ENCODE results near the gene BRINP1. TPM values are rescaled to one million over a fixed set of nuclear protein-coding genes. Genes with fewer than 3 reads are reported as not detected.

The BRINP1 gene
- total RNA-seq, result 17.0 and 23.3 TPM in 2 replicates

- Histone ChIP-seq H2AFZ (ENCODE audit: low read length) (peak within 1 kb of the TSS; percentile 68), H3K9me3 (ENCODE audit: low read depth, low read length) (no peaks in the 10 kb centered on the region), H3K79me2 (ENCODE audit: insufficient read depth, low read length) (no peaks in the 10 kb centered on the region), H3K4me2 (ENCODE audit: insufficient read depth, low read length) (peak within 1 kb of the TSS; percentile 76), H3K27me3 (ENCODE audit: insufficient read depth, low read length) (peaks cover 16% of the 10 kb centered on the region), H3K27ac (ENCODE audit: low read depth, low read length) (no peak within 1 kb of the TSS), H3K4me1 (ENCODE audit: insufficient read depth, low read length) (no peaks in the 10 kb centered on the region), H4K20me1 (ENCODE audit: insufficient read depth, low read length) (no peaks in the 10 kb centered on the region), H3K36me3 (ENCODE audit: insufficient read depth, low read length) (no peaks in the 10 kb centered on the region), H3K4me3 (ENCODE audit: insufficient read depth, low read length) (peak within 1 kb of the TSS; percentile 71)
- peak; percentile 85 for DNase-seq (ENCODE audit: insufficient read length, low spot score, missing footprints)
- TF ChIP-seq CTCF (IDR thresholded peaks at IDR 0.05; ENCODE audit: extremely low read depth, low read depth, low read length), result no peak
Observed at GRCh38 chr9:119368681-119369581, at the start of gene BRINP1. Gene BRINP1, minus strand, starts transcription at chr9:119369435. Its CDS starts 56,080 bp downstream, at chr9:119313355.

GRCh38 chr9:119418721-119419120 lies 49.5 kb upstream of the BRINP1 start:
- no peaks in the 10 kb centered on the region for H4K20me1 ChIP-seq (ENCODE audit: insufficient read depth, low read length)
- H3K4me3 ChIP-seq (ENCODE audit: insufficient read depth, low read length), result no peak overlapping the region
- no peak for DNase-seq (ENCODE audit: insufficient read length, low spot score, missing footprints)
- no peaks in the 10 kb centered on the region for H3K36me3 ChIP-seq (ENCODE audit: insufficient read depth, low read length)
- no peaks in the 10 kb centered on the region for H3K9me3 ChIP-seq (ENCODE audit: low read depth, low read length)
- H2AFZ ChIP-seq (ENCODE audit: low read length), result no peak overlapping the region
- no peak overlapping the region for H3K27ac ChIP-seq (ENCODE audit: low read depth, low read length)
- H3K79me2 ChIP-seq (ENCODE audit: insufficient read depth, low read length), result no peaks in the 10 kb centered on the region
- TF ChIP-seq CTCF (IDR thresholded peaks at IDR 0.05; ENCODE audit: extremely low read depth, low read depth, low read length), result no peak
- no peaks in the 10 kb centered on the region for H3K4me1 ChIP-seq (ENCODE audit: insufficient read depth, low read length)
- H3K27me3 ChIP-seq (ENCODE audit: insufficient read depth, low read length), result no peaks in the 10 kb centered on the region
- no peak overlapping the region for H3K4me2 ChIP-seq (ENCODE audit: insufficient read depth, low read length)

- DNase-seq (ENCODE audit: insufficient read length, low spot score, missing footprints), result no peak
- no peak for TF ChIP-seq CTCF (IDR thresholded peaks at IDR 0.05; ENCODE audit: extremely low read depth, low read depth, low read length)
- Histone ChIP-seq H3K9me3 (ENCODE audit: low read depth, low read length) (no peaks in the 10 kb centered on the region), H2AFZ (ENCODE audit: low read length) (no peak overlapping the region), H3K27ac (ENCODE audit: low read depth, low read length) (no peak overlapping the region), H3K4me1 (ENCODE audit: insufficient read depth, low read length) (no peaks in the 10 kb centered on the region), H3K79me2 (ENCODE audit: insufficient read depth, low read length) (no peaks in the 10 kb centered on the region), H4K20me1 (ENCODE audit: insufficient read depth, low read length) (no peaks in the 10 kb centered on the region), H3K27me3 (ENCODE audit: insufficient read depth, low read length) (no peaks in the 10 kb centered on the region), H3K4me2 (ENCODE audit: insufficient read depth, low read length) (no peak overlapping the region), H3K36me3 (ENCODE audit: insufficient read depth, low read length) (no peaks in the 10 kb centered on the region), H3K4me3 (ENCODE audit: insufficient read depth, low read length) (no peak overlapping the region)
Observed at GRCh38 chr9:119416793-119417192, 47.6 kb upstream of the BRINP1 start.

GRCh38 chr9:119412399-119412798 lies 43.2 kb upstream of the BRINP1 start:
- Histone ChIP-seq H3K4me2 (ENCODE audit: insufficient read depth, low read length) (no peak overlapping the region), H3K9me3 (ENCODE audit: low read depth, low read length) (no peaks in the 10 kb centered on the region), H3K79me2 (ENCODE audit: insufficient read depth, low read length) (no peaks in the 10 kb centered on the region), H3K27me3 (ENCODE audit: insufficient read depth, low read length) (no peaks in the 10 kb centered on the region), H3K4me3 (ENCODE audit: insufficient read depth, low read length) (no peak overlapping the region), H3K27ac (ENCODE audit: low read depth, low read length) (no peak overlapping the region), H2AFZ (ENCODE audit: low read length) (no peak overlapping the region), H3K36me3 (ENCODE audit: insufficient read depth, low read length) (no peaks in the 10 kb centered on the region), H3K4me1 (ENCODE audit: insufficient read depth, low read length) (no peaks in the 10 kb centered on the region), H4K20me1 (ENCODE audit: insufficient read depth, low read length) (no peaks in the 10 kb centered on the region)
- DNase-seq (ENCODE audit: insufficient read length, low spot score, missing footprints), result no peak
- TF ChIP-seq CTCF (IDR thresholded peaks at IDR 0.05; ENCODE audit: extremely low read depth, low read depth, low read length), result no peak

All from osteoblast (primary cell).